ELF-1 (cell line): ENCODE measurements around the gene ERVH48-1.
A peak's percentile ranks its signal among the peaks of the same experiment; 100 is the strongest.
"Not testable (repeated sequence)": the region's sequence is repeated elsewhere in the genome, so short reads cannot be mapped to it uniquely, and the experiment has no call there.

Experiments
- DNase-seq: peaks from one replicate; pipeline ENCODE4 v3.0.0-alpha.2; 2016; ENCODE audit warnings: low read depth, low spot score

ERVH48-1 gene

GRCh38 chr21:42925114-42925926, at the start of gene ERVH48-1:
ERVH48-1 (minus strand) TSS chr21:42925630; CDS start chr21:42919006, 6,624 bp downstream.
- peak; percentile 96 for DNase-seq

GRCh38 chr21:42973991-42974831, 48.8 kb upstream of the ERVH48-1 start, which contains the start of gene PKNOX1:
PKNOX1 (plus strand) TSS chr21:42974562; CDS start chr21:43004382, 29,820 bp downstream.
- peak; percentile 99 for DNase-seq

GRCh38 chr21:42973309-42973990, 48.0 kb upstream of the ERVH48-1 start:
- peak; percentile 45 for DNase-seq

DNA sequence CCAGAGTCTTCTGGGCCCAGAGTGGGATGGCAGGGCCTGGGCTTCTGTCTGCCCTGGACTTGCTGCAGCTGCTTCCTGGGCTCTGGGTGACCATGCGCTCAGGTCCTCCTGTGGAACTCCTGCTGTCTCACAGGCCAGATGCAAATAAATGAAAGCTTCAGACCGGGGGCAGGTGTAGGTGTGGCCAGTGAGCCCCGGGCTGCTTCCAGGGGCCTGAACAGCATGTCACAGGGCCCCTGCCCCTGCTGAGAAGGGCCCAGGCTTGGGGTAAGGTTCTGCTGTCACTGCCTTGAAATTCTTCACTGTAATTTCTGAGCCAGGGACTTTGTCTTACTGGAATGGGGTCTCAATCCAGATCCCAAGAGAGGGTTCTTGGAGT, 46.5 kb upstream of the ERVH48-1 start:
- peak; percentile 83 for DNase-seq

- DNase-seq: peak; percentile 12
Measured at GRCh38 chr21:42970946-42971653, 45.7 kb upstream of the ERVH48-1 start.

DNA sequence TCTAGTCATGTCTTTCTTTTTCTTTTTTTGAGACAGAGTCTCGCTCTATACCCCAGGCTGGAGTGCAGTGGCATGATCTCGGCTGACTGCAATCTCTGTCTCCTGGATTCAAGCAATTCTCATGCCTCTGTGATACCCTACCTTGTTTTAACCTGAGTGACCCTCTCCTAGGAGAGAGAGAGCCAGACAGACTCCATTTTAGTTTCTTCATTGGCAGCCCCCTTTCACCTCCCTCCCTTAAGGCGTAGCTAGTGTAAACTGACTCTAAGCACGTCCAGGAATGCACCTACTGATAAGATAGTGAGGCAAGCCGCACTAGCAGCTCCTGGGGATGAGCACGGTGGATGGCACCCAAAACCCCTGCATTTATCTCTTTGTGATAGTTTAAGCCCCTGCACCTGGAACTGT, 43.8 kb upstream of the ERVH48-1 start:
- DNase-seq: peak; percentile 56

GRCh38 chr21:42967616-42968015, 42.2 kb upstream of the ERVH48-1 start:
- not testable (repeated sequence) for DNase-seq

DNA sequence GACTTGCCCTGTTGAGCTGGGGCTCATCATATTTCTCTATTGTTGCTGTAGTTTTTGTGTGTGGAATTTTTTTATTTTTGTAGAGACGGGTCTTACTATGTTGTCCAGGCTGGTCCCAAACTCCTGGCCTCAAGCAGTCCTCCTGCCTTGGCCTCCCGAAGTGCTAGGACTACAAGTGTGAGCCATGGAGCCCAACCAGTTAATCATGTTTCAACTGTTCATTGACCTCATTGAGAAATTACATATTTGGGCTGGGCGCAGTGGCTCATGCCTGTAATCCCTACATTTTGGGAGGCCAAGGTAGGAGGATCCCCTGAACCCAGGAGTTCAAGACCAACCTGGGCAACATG, 39.8 kb upstream of the ERVH48-1 start:
- no peak for DNase-seq

GRCh38 chr21:42964546-42965210, 39.2 kb upstream of the ERVH48-1 start:
- DNase-seq: peak; percentile 1

GRCh38 chr21:42964086-42964485, 38.7 kb upstream of the ERVH48-1 start:
- DNase-seq: peak; percentile 15

- peak; percentile 13 for DNase-seq
Measured at GRCh38 chr21:42962380-42963007, 37.1 kb upstream of the ERVH48-1 start.

DNA sequence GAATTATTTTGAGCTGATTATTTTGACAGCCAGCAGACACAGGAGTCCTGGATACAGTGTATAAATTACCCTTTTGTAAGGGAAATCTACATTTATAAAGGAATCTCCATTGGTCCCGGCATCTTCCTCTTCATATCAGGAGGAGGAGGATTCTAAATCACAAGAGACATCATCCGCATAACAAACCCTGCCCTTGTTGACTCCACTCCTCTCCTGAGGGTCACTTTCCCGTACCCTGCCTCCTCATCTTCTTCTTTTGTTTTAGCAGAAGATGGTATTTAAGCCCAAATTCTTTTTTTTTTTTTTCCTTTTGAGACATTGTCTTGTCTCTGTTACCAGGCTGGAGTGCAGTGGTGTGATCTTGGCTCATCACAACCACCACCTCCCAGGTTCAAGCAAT, 34.3 kb upstream of the ERVH48-1 start:
- peak; percentile 62 for DNase-seq

DNA sequence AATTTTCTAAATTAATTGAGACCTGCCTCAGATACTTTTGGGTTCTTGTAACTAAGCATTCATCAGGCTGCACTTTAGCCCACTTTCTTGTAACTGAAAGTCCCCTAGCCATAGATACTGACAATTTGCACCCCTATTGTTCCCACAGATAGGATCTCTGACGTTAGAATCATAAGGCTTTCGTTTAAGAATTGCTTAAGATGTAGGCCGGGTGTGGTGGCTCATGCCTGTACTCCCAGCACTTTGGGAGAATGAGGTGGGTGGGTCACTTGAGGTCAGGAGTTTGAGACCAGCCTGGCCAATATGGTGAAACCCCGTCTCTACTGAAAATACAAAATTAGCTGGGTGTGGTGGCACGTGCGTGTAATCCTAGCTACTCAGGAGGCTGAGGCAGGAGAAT, 32.7 kb upstream of the ERVH48-1 start:
- not testable (repeated sequence) for DNase-seq

GRCh38 chr21:42956824-42957630, 31.6 kb upstream of the ERVH48-1 start:
- peak; percentile 91 for DNase-seq

DNA sequence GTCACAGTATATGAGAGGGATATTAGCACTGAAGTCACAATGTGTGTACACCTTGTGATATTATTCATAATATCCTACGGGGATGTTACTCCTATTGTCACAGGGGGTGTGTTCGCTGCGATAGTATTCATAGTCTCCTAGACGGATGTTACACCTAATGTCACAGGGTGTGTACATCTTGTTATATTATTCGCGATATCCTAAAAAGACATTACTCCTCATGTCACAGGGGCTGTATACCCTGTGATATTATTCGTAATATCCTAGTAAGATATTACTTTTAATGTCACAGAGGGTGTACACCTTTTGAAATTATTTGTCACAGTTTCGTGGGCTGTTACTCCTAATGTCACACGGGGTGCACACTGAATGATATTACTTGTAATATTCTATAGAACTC, 25.8 kb upstream of the ERVH48-1 start:
- not testable (repeated sequence) for DNase-seq

GRCh38 chr21:42949094-42949755, 23.8 kb upstream of the ERVH48-1 start:
- peak; percentile 0 for DNase-seq

DNA sequence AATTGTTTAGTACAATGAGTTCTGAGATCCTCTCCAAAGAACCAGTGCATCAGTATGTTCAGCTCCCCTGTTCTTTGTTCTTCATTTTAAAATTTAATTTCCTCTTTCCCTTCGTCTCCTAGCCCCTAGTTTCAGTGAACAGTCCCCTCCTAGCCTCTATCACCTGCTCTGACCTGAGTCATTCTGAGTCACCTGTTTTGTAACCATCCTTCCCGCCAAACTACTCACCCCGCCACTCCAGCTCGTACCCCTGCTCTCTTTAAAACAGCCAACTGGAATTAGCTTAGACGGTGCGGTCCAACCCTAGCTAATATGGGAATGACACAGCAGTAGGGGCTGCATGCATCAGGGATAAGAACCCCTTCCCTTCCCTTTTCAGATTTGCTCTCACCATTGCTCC, 16.8 kb upstream of the ERVH48-1 start:
- no peak for DNase-seq

DNA sequence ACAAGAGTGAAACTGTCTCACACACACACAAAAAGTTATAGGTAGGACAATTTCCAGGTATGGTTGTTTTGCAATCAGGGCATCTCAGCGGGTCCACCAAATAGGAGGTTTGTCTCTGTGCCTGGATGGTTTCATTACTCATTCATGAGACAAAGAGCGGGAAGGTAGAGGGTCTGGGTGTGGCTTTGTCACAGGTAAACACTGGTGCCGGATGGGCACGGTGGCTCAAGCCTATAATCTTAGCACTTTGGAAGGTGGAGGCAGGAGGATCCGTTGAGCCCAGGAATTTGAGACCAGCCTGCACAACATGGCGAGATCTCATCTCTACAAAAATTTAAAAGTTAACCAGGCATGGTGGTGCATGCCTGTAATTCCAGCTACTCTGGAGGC, 16.3 kb upstream of the ERVH48-1 start:
- no peak for DNase-seq
